ENCODE data around the gene LPIN1. TPM values are rescaled to one million over a fixed set of nuclear protein-coding genes. Genes with fewer than 3 reads are reported as not detected.

The LPIN1 gene
- total and polyA plus RNA-seq, 2 of the 13 experiments (the other 11 are each of a cell fraction or from before 2014, with no cell fraction given) = 9.7 to 19.4 TPM

DNA sequence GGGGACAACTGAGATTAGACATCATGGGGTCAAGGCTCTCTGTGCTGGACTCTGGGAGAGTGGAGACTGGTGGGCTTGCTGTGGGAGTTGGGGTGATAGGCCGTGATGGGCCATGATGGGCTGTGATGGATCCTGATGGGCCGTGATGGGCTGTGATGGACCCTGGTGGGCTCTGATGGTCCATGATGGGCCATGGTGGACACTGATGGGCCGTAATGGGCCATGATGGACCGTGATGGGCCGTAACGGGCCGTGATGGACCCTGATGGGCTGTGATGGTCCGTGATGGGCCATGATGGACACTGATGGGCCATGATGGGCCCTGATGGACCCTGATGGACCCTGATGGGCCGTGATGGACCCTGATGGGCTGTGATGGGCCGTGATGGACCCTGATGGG lies 18.5 kb downstream of the LPIN1 start:
- Histone ChIP-seq H4K20me1 (ENCODE audit: insufficient read depth, low read length) (peaks cover 6% of the 10 kb centered on the region; the same call in 1 of the 2 replicates), H3K9ac (ENCODE audit: insufficient read depth, low read depth, low read length) (no peak overlapping the region), H3K4me2 (ENCODE audit: low read depth, low read length) (no peak overlapping the region), H3K36me3 (replicated peaks in 1 of 2; ENCODE audit: control insufficient read depth in 1 of 2, insufficient read depth in 2 of 2, low read length in 2 of 2) (peaks cover 2 to 32% of the 10 kb centered on the region in 2 experiments; a peak in 4 of 5 replicates), H3K27ac (ENCODE audit: extremely low read length, insufficient read depth, low read length) (no peak overlapping the region), H3K4me3 (replicated peaks in 1 of 3; ENCODE audit: insufficient read depth in 1 of 3, low read depth in 2 of 3, low read length in 3 of 3) (no peak overlapping the region), H2AFZ (ENCODE audit: low read length) (no peak overlapping the region), H3K9me3 (ENCODE audit: low read length) (no peaks in the 10 kb centered on the region), H3K4me1 (ENCODE audit: insufficient read depth, low read length) (peaks cover 8% of the 10 kb centered on the region), H3K79me2 (ENCODE audit: insufficient read depth, low read length) (no peaks in the 10 kb centered on the region), H3K27me3 (ENCODE audit: control insufficient read depth in 1 of 2, insufficient read depth in 2 of 2, low read length in 2 of 2) (no peaks in the 10 kb centered on the region)
- no peak for FAIRE-seq
- POLR2A ChIA-PET = interaction anchor here (1.1 kb wide), 1 partner anchor 18 kb away, joined by 3 read pairs; no protein-coding TSS in a partner anchor
- no TSS peak for BruUV-seq (replicated peaks)
- DNase-seq (ENCODE audit: low spot score) = no peak
- no peak; the same call in 2 of the 3 replicates for ATAC-seq
- TF ChIP-seq KDM5B (CRISPR knock-in tag; IDR thresholded peaks at IDR 0.05; ENCODE audit: borderline replicate concordance) (peak; percentile 35; the same call in 1 of the 2 replicates), NCOA2 (CRISPR knock-in tag; IDR thresholded peaks at IDR 0.05) (no peak), ZNF781 (CRISPR knock-in tag; IDR thresholded peaks at IDR 0.05; ENCODE audit: borderline replicate concordance, not compliant biosample characterization) (no peak), NFKBIZ (CRISPR knock-in tag; IDR thresholded peaks at IDR 0.05) (no peak)
- TF ChIP-seq, protein P1, sequence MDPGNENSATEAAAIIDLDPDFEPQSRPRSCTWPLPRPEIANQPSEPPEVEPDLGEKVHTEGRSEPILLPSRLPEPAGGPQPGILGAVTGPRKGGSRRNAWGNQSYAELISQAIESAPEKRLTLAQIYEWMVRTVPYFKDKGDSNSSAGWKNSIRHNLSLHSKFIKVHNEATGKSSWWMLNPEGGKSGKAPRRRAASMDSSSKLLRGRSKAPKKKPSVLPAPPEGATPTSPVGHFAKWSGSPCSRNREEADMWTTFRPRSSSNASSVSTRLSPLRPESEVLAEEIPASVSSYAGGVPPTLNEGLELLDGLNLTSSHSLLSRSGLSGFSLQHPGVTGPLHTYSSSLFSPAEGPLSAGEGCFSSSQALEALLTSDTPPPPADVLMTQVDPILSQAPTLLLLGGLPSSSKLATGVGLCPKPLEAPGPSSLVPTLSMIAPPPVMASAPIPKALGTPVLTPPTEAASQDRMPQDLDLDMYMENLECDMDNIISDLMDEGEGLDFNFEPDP (CRISPR knock-in tag; conservative IDR thresholded peaks at IDR 0.05) = 0 out of 2 replicates have a peak, but pooled peaks have one; percentile 46
- in situ Hi-C loops (cut with HindIII; ENCODE audit: extremely low pct_ligation_motif_present, low pct_unique_long_range_greater_than_20kb) = no loop called here
- CTCF ChIA-PET (ENCODE audit: low intra/inter-chr PET ratio, low total read pairs) = no interaction called here
- WGBS (ENCODE audit: low lambda C conversion rate) = 92% methylated on average over 10 of the region's 10 CpGs
- intact Hi-C loops (cut with micrococcal nuclease; ENCODE audit: unreplicated experiment) = no loop called here

DNA sequence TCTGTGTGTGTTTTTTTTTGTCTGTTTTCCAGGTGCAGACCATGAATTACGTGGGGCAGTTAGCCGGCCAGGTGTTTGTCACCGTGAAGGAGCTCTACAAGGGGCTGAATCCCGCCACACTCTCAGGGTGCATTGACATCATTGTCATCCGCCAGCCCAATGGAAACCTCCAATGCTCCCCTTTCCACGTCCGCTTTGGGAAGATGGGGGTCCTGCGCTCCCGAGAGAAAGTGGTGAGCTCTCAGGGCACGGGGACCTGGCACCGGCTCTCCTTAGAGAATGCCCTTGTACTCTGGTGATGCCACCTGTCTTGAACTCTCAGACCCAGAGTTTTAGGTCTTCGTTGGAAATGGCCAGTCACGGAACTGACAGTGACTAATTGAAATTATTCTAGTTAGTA lies 19.1 kb downstream of the LPIN1 start:
- DNase-seq (ENCODE audit: low spot score) (no peak), ATAC-seq (no peak), FAIRE-seq (no peak)
- ChIA-PET POLR2A (no interaction called here), CTCF (ENCODE audit: low intra/inter-chr PET ratio, low total read pairs) (no interaction called here)
- H3K36me3 ChIP-seq (replicated peaks in 1 of 2; ENCODE audit: control insufficient read depth in 1 of 2, insufficient read depth in 2 of 2, low read length in 2 of 2) = peaks cover 2 to 32% of the 10 kb centered on the region in 2 experiments; a peak in 4 of 5 replicates
- H2AFZ ChIP-seq (ENCODE audit: low read length) = no peak overlapping the region
- in situ Hi-C loops (cut with HindIII; ENCODE audit: extremely low pct_ligation_motif_present, low pct_unique_long_range_greater_than_20kb) (no loop called here), intact Hi-C loops (cut with micrococcal nuclease; ENCODE audit: unreplicated experiment) (no loop called here)
- no peak overlapping the region for H3K4me3 ChIP-seq (replicated peaks in 1 of 3; ENCODE audit: insufficient read depth in 1 of 3, low read depth in 2 of 3, low read length in 3 of 3)
- H3K9me3 ChIP-seq (ENCODE audit: low read length) = no peaks in the 10 kb centered on the region
- H3K4me2 ChIP-seq (ENCODE audit: low read depth, low read length) = no peak overlapping the region
- BruUV-seq (replicated peaks) = no TSS peak
- H3K27me3 ChIP-seq (ENCODE audit: control insufficient read depth in 1 of 2, insufficient read depth in 2 of 2, low read length in 2 of 2) = no peaks in the 10 kb centered on the region
- no peak overlapping the region for H3K27ac ChIP-seq (ENCODE audit: extremely low read length, insufficient read depth, low read length)
- H3K4me1 ChIP-seq (ENCODE audit: insufficient read depth, low read length) = peaks cover 8% of the 10 kb centered on the region
- H4K20me1 ChIP-seq (ENCODE audit: insufficient read depth, low read length) = peaks cover 6% of the 10 kb centered on the region; the same call in 1 of the 2 replicates
- 97% methylated on average over 13 of the region's 13 CpGs for WGBS (ENCODE audit: low lambda C conversion rate)
- no peak overlapping the region for H3K9ac ChIP-seq (ENCODE audit: insufficient read depth, low read depth, low read length)
- no peaks in the 10 kb centered on the region for H3K79me2 ChIP-seq (ENCODE audit: insufficient read depth, low read length)
- TF ChIP-seq POLR2AphosphoS2 (IDR thresholded peaks at IDR 0.05; ENCODE audit: low read depth, low read length) (no peak), ZNF83 (CRISPR knock-in tag; IDR thresholded peaks at IDR 0.05; ENCODE audit: borderline replicate concordance) (no peak), NR3C1 (CRISPR knock-in tag; IDR thresholded peaks at IDR 0.05) (no peak), NR2C2 (CRISPR knock-in tag; IDR thresholded peaks at IDR 0.05; ENCODE audit: borderline replicate concordance) (no peak), MZF1 (CRISPR knock-in tag; IDR thresholded peaks at IDR 0.05; ENCODE audit: borderline replicate concordance) (no peak), EP300 (IDR thresholded peaks at IDR 0.05; ENCODE audit: low read depth in 2 of 2, low read length in 2 of 2) (no peak), EP300 (CRISPR knock-in tag; IDR thresholded peaks at IDR 0.05; ENCODE audit: borderline replicate concordance) (no peak), CHD4 (IDR thresholded peaks at IDR 0.05; ENCODE audit: borderline replicate concordance, low read length) (no peak), CCAR2 (optimal IDR thresholded peaks at IDR 0.05; ENCODE audit: low read depth, low read length) (no peak), CENPT (CRISPR knock-in tag; IDR thresholded peaks at IDR 0.05; ENCODE audit: low read depth) (no peak), ZNF510 (CRISPR knock-in tag; IDR thresholded peaks at IDR 0.05; ENCODE audit: low read depth) (no peak)
- TF ChIP-seq, protein P2, sequence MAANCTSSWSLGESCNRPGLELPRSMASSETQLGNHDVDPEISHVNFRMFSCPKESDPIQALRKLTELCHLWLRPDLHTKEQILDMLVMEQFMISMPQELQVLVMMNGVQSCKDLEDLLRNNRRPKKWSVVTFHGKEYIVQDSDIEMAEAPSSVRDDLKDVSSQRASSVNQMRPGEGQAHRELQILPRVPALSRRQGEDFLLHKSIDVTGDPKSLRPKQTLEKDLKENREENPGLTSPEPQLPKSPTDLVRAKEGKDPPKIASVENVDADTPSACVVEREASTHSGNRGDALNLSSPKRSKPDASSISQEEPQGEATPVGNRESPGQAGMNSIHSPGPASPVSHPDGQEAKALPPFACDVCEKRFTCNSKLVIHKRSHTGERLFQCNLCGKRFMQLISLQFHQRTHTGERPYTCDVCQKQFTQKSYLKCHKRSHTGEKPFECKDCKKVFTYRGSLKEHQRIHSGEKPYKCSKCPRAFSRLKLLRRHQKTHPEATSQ (CRISPR knock-in tag; IDR thresholded peaks at IDR 0.05; ENCODE audit: borderline replicate concordance) = no peak
